Measurements from ENCODE around the gene B3GNT3.

DNA sequence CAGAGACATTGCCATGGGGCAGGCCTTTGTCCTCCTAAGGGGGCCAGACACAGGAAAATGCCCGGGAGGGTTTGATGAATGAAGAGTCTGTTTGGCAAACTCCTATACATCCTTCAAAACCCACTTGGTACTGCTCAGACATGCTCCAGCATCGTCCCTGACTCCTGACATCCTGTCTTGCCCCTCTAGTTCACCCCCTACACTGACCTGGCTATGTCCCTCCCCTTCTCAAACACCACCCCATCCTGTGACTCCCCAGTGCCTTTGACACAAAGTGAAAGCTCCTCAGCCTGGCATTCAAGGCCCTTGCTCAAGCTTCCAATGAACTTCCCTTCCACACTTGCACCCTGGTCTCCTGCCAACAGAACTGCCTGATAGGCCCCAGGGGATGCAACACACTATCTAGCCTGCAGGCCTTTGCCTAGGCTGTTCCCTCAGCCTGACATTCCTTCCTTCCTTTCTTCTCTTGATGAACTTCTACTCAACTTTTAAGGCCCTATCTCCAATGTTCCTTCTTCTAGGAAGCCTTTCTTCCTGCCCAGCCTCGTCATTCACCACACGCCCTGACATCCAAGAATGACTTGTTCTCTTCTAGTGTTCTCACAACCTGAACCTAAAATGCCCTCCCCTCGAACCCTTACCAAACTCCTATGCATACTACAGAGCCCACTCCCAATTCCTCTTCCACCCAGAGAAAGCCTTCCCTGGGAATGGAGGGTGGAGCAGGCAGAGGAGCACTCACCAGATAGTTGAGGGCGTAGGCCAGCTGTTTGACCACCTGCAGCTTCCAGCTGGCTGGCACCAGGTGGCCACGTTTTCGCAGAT lies 40.5 kb downstream of the B3GNT3 start:
- no peak for TF ChIP-seq POLR2AphosphoS5 (IDR thresholded peaks at IDR 0.05)
- TF ChIP-seq POLR2A (IDR thresholded peaks at IDR 0.05): no peak
- TF ChIP-seq CTCF (IDR thresholded peaks at IDR 0.05): no peak
